ENCODE measurements around the gene EID3. TPM values are rescaled to one million over a fixed set of nuclear protein-coding genes. Genes with fewer than 3 reads are reported as not detected.
"Not testable (repeated sequence)": the region's sequence is repeated elsewhere in the genome, so short reads cannot be mapped to it uniquely, and the experiment has no call there.

The EID3 gene
- total and polyA plus RNA-seq, 4 experiments from 2014 or later: 9.4 to 15.6 (median 11.3) TPM

GRCh38 chr12:104329707-104330532 lies 26.4 kb downstream of the EID3 start:
- Histone ChIP-seq H3K4me1 (ENCODE audit: insufficient read depth, low read length) (no peaks in the 10 kb centered on the region), H3K36me3 (ENCODE audit: insufficient read depth, low read length) (peaks cover 22% of the 10 kb centered on the region), H3K4me3 (ENCODE audit: low read length in 2 of 2) (no peak overlapping the region), H3K27me3 (ENCODE audit: insufficient read depth, low read length) (no peaks in the 10 kb centered on the region), H3K27ac (ENCODE audit: low read depth, low read length) (no peak overlapping the region), H3K9me3 (ENCODE audit: control insufficient read depth in 1 of 2, low read length in 2 of 2) (no peaks in the 10 kb centered on the region)
- H3K36me3 Mint-ChIP-seq: peaks cover 38 to 39% of the 10 kb centered on the region in 2 donors
- H3K27me3 Mint-ChIP-seq: no peaks in the 10 kb centered on the region
- intact Hi-C loops (cut with micrococcal nuclease): no loop called here
- ChIA-PET POLR2A (ENCODE audit: partially characterized antibody) (no interaction called here), CTCF (ENCODE audit: partially characterized antibody) (no interaction called here)
- no peak for DNase-seq
- H3K4me1 Mint-ChIP-seq: peaks cover 0 to 1% (median 0%) of the 10 kb centered on the region in 4 donors
- no peaks in the 10 kb centered on the region for H3K9me3 Mint-ChIP-seq
- no peak overlapping the region for H3K4me3 Mint-ChIP-seq
- H3K27ac Mint-ChIP-seq: peak overlapping the region in 1 of 7 donors; percentile 69

- H3K4me1 Mint-ChIP-seq: peaks cover 0 to 1% (median 0%) of the 10 kb centered on the region in 4 donors
- Histone ChIP-seq H3K27ac (ENCODE audit: low read depth, low read length) (no peak overlapping the region), H3K4me3 (ENCODE audit: low read length in 2 of 2) (no peak overlapping the region), H3K36me3 (ENCODE audit: insufficient read depth, low read length) (peaks cover 22% of the 10 kb centered on the region), H3K9me3 (ENCODE audit: control insufficient read depth in 1 of 2, low read length in 2 of 2) (no peaks in the 10 kb centered on the region), H3K27me3 (ENCODE audit: insufficient read depth, low read length) (no peaks in the 10 kb centered on the region), H3K4me1 (ENCODE audit: insufficient read depth, low read length) (no peaks in the 10 kb centered on the region)
- H3K4me3 Mint-ChIP-seq: no peak overlapping the region
- CTCF ChIA-PET (ENCODE audit: partially characterized antibody): no interaction called here
- intact Hi-C loops (cut with micrococcal nuclease): no loop called here
- peaks cover 35 to 38% of the 10 kb centered on the region in 2 donors for H3K36me3 Mint-ChIP-seq
- H3K27ac Mint-ChIP-seq: no peak overlapping the region
- H3K9me3 Mint-ChIP-seq: no peaks in the 10 kb centered on the region
- DNase-seq: no peak
- H3K27me3 Mint-ChIP-seq: no peaks in the 10 kb centered on the region
- POLR2A ChIA-PET (ENCODE audit: partially characterized antibody): no interaction called here
Observed at GRCh38 chr12:104331376-104331775, 27.8 kb downstream of the EID3 start.

- DNase-seq; H3K27ac Mint-ChIP-seq; H3K27me3 Mint-ChIP-seq; H3K9me3 ChIP-seq (ENCODE audit: control insufficient read depth in 1 of 2, low read length in 2 of 2); intact Hi-C loops (cut with micrococcal nuclease); H3K4me3 Mint-ChIP-seq; POLR2A ChIA-PET (ENCODE audit: partially characterized antibody); H3K4me1 Mint-ChIP-seq; H3K4me1 ChIP-seq (ENCODE audit: insufficient read depth, low read length); H3K4me3 ChIP-seq (ENCODE audit: low read length in 2 of 2); H3K27ac ChIP-seq (ENCODE audit: low read depth, low read length); H3K27me3 ChIP-seq (ENCODE audit: insufficient read depth, low read length); CTCF ChIA-PET (ENCODE audit: partially characterized antibody); H3K9me3 Mint-ChIP-seq: not testable (repeated sequence)
- peaks cover 15% of the 10 kb centered on the region for H3K36me3 ChIP-seq (ENCODE audit: insufficient read depth, low read length)
- peaks cover 35 to 38% of the 10 kb centered on the region in 2 donors for H3K36me3 Mint-ChIP-seq
Observed at GRCh38 chr12:104332273-104332672, 28.7 kb downstream of the EID3 start.

GRCh38 chr12:104333692-104334255 lies 30.2 kb downstream of the EID3 start:
- no peak overlapping the region for H3K4me3 Mint-ChIP-seq
- Histone ChIP-seq H3K4me1 (ENCODE audit: insufficient read depth, low read length) (no peaks in the 10 kb centered on the region), H3K27ac (ENCODE audit: low read depth, low read length) (no peak overlapping the region), H3K4me3 (ENCODE audit: low read length in 2 of 2) (no peak overlapping the region), H3K36me3 (ENCODE audit: insufficient read depth, low read length) (peaks cover 6% of the 10 kb centered on the region), H3K27me3 (ENCODE audit: insufficient read depth, low read length) (no peaks in the 10 kb centered on the region), H3K9me3 (ENCODE audit: control insufficient read depth in 1 of 2, low read length in 2 of 2) (no peaks in the 10 kb centered on the region)
- CTCF ChIA-PET (ENCODE audit: partially characterized antibody): interaction anchor here (1.3 kb wide), 1 partner anchor 46 kb away, joined by 4 read pairs; no protein-coding TSS in a partner anchor
- peak overlapping the region in 1 of 7 donors; percentile 38 for H3K27ac Mint-ChIP-seq
- H3K36me3 Mint-ChIP-seq: peaks cover 30 to 36% of the 10 kb centered on the region in 2 donors
- POLR2A ChIA-PET (ENCODE audit: partially characterized antibody): no interaction called here
- H3K9me3 Mint-ChIP-seq: no peaks in the 10 kb centered on the region
- intact Hi-C loops (cut with micrococcal nuclease): no loop called here
- H3K4me1 Mint-ChIP-seq: peaks cover 0 to 1% (median 0%) of the 10 kb centered on the region in 4 donors
- no peaks in the 10 kb centered on the region for H3K27me3 Mint-ChIP-seq
- DNase-seq: no peak

GRCh38 chr12:104334581-104334980 lies 31.0 kb downstream of the EID3 start:
- intact Hi-C loops (cut with micrococcal nuclease): no loop called here
- CTCF ChIA-PET (ENCODE audit: partially characterized antibody): interaction anchor here (0.7 to 1.3 kb wide), 3 partner anchors 24 to 47 kb away, joined by 3 to 4 read pairs (median 4); no protein-coding TSS in a partner anchor
- no peak overlapping the region for H3K27ac Mint-ChIP-seq

GRCh38 chr12:104336115-104336514 lies 32.6 kb downstream of the EID3 start:
- Mint-ChIP-seq H3K4me1 (peaks cover 0 to 1% (median 0%) of the 10 kb centered on the region in 4 donors), H3K9me3 (no peaks in the 10 kb centered on the region), H3K36me3 (peaks cover 41 to 51% of the 10 kb centered on the region in 2 donors), H3K4me3 (no peak overlapping the region), H3K27me3 (no peaks in the 10 kb centered on the region), H3K27ac (no peak overlapping the region)
- H3K4me1 ChIP-seq (ENCODE audit: insufficient read depth, low read length): no peaks in the 10 kb centered on the region
- no peak for DNase-seq
- POLR2A ChIA-PET (ENCODE audit: partially characterized antibody): no interaction called here
- no peak overlapping the region for H3K4me3 ChIP-seq (ENCODE audit: low read length in 2 of 2)
- intact Hi-C loops (cut with micrococcal nuclease): no loop called here
- H3K27ac ChIP-seq (ENCODE audit: low read depth, low read length): no peak overlapping the region
- H3K27me3 ChIP-seq (ENCODE audit: insufficient read depth, low read length): no peaks in the 10 kb centered on the region
- H3K9me3 ChIP-seq (ENCODE audit: control insufficient read depth in 1 of 2, low read length in 2 of 2): no peaks in the 10 kb centered on the region
- CTCF ChIA-PET (ENCODE audit: partially characterized antibody): no interaction called here
- peaks cover 27% of the 10 kb centered on the region for H3K36me3 ChIP-seq (ENCODE audit: insufficient read depth, low read length)

More at GRCh38 chr12:104334581-104334980, 31.0 kb downstream of the EID3 start:
- Mint-ChIP-seq H3K27me3 (no peaks in the 10 kb centered on the region), H3K9me3 (no peaks in the 10 kb centered on the region), H3K4me1 (peaks cover 0 to 1% (median 0%) of the 10 kb centered on the region in 4 donors), H3K36me3 (peaks cover 29 to 39% of the 10 kb centered on the region in 2 donors), H3K4me3 (no peak overlapping the region)
- H3K36me3 ChIP-seq (ENCODE audit: insufficient read depth, low read length): peaks cover 13% of the 10 kb centered on the region
- POLR2A ChIA-PET (ENCODE audit: partially characterized antibody): no interaction called here
- no peak overlapping the region for H3K4me3 ChIP-seq (ENCODE audit: low read length in 2 of 2)
- H3K4me1 ChIP-seq (ENCODE audit: insufficient read depth, low read length): no peaks in the 10 kb centered on the region
- no peak overlapping the region for H3K27ac ChIP-seq (ENCODE audit: low read depth, low read length)
- no peaks in the 10 kb centered on the region for H3K27me3 ChIP-seq (ENCODE audit: insufficient read depth, low read length)
- no peaks in the 10 kb centered on the region for H3K9me3 ChIP-seq (ENCODE audit: control insufficient read depth in 1 of 2, low read length in 2 of 2)
- no peak for DNase-seq

- Histone ChIP-seq H3K4me1 (ENCODE audit: insufficient read depth, low read length) (no peaks in the 10 kb centered on the region), H3K36me3 (ENCODE audit: insufficient read depth, low read length) (peaks cover 37% of the 10 kb centered on the region), H3K4me3 (ENCODE audit: low read length in 2 of 2) (no peak overlapping the region), H3K9me3 (ENCODE audit: control insufficient read depth in 1 of 2, low read length in 2 of 2) (no peaks in the 10 kb centered on the region), H3K27me3 (ENCODE audit: insufficient read depth, low read length) (no peaks in the 10 kb centered on the region), H3K27ac (ENCODE audit: low read depth, low read length) (no peak overlapping the region)
- intact Hi-C loops (cut with micrococcal nuclease): no loop called here
- H3K4me3 Mint-ChIP-seq: no peak overlapping the region
- ChIA-PET CTCF (ENCODE audit: partially characterized antibody) (no interaction called here), POLR2A (ENCODE audit: partially characterized antibody) (no interaction called here)
- H3K36me3 Mint-ChIP-seq: peaks cover 44 to 57% of the 10 kb centered on the region in 2 donors
- no peaks in the 10 kb centered on the region for H3K9me3 Mint-ChIP-seq
- H3K27me3 Mint-ChIP-seq: no peaks in the 10 kb centered on the region
- H3K4me1 Mint-ChIP-seq: peaks cover 0 to 1% (median 0%) of the 10 kb centered on the region in 4 donors
- no peak for DNase-seq
- H3K27ac Mint-ChIP-seq: no peak overlapping the region
Observed at GRCh38 chr12:104337030-104337558, 33.6 kb downstream of the EID3 start.
